ENCODE measurements around the gene FAM3C.
"Not testable (repeated sequence)": the region's sequence is repeated elsewhere in the genome, so short reads cannot be mapped to it uniquely, and the experiment has no call there.

FAM3C gene

DNA sequence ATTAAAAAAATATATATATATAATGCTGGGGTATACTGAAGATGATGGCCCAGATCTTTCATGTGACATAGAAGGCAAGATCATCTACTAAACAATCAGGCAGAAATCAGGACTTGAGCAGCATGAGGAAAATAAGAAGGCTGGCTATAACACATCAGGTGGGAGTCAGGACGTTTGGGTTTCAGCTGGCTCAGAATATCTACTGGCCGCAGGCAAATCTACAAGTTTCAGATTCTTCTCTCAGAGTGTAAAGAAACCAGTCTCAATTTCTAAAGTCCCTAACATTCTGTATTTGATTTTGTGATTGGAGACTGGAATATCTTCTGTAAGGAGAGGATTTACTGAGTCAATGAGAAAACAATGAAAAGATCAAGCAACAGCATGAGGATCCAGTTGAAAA lies 37.7 kb upstream of the FAM3C start:
- no peak overlapping the region for H3K4me3 ChIP-seq (ENCODE audit: low read depth, low read length)
- DNase-seq (ENCODE audit: low read depth), result no peak
- TF ChIP-seq, protein P1, sequence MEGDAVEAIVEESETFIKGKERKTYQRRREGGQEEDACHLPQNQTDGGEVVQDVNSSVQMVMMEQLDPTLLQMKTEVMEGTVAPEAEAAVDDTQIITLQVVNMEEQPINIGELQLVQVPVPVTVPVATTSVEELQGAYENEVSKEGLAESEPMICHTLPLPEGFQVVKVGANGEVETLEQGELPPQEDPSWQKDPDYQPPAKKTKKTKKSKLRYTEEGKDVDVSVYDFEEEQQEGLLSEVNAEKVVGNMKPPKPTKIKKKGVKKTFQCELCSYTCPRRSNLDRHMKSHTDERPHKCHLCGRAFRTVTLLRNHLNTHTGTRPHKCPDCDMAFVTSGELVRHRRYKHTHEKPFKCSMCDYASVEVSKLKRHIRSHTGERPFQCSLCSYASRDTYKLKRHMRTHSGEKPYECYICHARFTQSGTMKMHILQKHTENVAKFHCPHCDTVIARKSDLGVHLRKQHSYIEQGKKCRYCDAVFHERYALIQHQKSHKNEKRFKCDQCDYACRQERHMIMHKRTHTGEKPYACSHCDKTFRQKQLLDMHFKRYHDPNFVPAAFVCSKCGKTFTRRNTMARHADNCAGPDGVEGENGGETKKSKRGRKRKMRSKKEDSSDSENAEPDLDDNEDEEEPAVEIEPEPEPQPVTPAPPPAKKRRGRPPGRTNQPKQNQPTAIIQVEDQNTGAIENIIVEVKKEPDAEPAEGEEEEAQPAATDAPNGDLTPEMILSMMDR (IDR thresholded peaks at IDR 0.05; ENCODE audit: low read depth, low read length, missing control alignments), result no peak

DNA sequence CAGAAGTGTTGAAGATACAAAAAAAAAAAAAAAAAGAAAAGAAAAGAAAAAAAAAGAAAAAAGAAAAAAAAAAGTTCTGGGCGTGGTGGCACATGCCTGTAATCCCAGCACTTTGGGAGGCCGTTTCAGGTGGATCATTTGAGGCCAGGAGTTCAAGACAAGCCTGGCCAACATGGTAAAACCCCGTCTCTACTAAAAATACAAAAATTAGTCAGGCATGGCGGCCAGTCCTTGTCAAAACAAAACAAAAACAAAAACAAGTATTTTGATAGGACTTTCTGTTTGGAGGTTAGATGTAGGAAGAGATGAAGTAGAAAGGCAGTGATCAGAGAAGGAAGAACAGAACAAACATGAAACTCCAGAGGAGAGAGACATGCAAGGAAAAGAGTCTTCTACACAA lies 36.4 kb upstream of the FAM3C start:
- not testable (repeated sequence) for H3K4me3 ChIP-seq (ENCODE audit: low read depth, low read length); DNase-seq (ENCODE audit: low read depth)

DNA sequence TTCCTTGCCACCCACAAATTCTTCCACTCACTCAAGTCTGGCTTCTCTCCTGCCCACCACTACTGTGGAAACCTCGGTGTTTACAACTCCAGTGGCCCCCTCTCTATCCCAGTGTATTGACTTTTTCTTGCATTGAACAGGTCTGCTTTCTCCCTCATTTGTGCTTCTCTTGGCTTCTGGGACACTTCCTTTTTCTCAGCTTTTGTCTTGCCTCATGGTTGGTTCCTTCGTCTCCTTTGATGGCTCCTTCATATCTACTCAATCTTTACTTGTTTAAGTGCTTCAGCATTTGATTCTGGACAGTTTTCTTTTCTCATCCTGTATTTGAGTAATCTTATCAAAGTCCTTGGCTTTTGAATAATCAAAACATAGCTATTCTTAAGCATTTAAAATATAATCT lies 35.9 kb upstream of the FAM3C start:
- TF ChIP-seq, protein P1 (IDR thresholded peaks at IDR 0.05; ENCODE audit: low read depth, low read length, missing control alignments), result no peak
- no peak for DNase-seq (ENCODE audit: low read depth)
- no peak overlapping the region for H3K4me3 ChIP-seq (ENCODE audit: low read depth, low read length)

DNA sequence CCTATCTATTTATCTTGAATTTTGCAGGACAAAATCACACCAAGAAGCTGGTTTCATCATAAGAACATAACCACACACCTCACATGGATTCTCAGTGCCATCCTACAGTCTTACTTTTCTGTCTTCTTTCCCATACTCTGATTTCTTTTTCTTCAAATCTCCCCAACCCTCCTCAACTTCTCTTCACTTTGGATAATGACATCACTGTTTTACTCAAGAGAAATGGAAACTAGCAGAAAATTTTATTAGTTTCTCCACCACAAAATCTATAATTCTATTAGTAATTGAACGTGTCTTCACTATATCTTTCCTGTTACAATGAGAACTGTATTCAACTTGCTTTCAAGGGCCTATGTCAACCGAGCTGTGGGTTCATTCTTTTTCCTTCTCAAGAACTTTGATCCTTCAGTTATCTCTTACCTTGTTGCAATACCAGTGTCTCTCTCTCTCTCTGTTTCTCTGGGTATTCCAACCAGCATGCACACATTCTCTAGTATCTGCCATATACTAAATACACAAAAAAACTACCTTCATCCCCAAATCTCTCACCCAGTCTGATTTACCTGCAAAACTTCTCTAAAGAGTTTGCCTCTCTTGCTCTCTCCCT lies 35.4 kb upstream of the FAM3C start:
- no peak overlapping the region for H3K4me3 ChIP-seq (ENCODE audit: low read depth, low read length)
- DNase-seq (ENCODE audit: low read depth), result no peak
- TF ChIP-seq, protein P1 (IDR thresholded peaks at IDR 0.05; ENCODE audit: low read depth, low read length, missing control alignments), result no peak

DNA sequence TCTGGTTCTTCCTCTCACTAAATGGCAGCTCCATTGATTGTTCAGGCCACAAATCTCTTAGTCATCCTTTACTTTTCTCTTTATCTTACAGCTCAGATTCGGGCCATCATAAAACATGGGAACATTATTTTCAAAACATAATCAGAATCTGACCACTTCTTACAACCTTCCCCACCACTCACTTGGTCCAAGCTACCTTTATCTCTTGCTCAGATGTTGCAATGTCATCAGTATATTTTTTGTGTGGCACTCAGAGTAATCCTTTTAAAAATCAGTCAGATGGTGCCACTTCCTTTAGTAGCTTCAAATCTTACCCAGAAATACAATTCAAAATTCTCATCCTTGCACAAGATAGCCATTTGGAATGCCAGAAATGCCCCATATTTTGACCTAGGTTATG lies 34.5 kb upstream of the FAM3C start:
- no peak for DNase-seq (ENCODE audit: low read depth)
- TF ChIP-seq, protein P1 (IDR thresholded peaks at IDR 0.05; ENCODE audit: low read depth, low read length, missing control alignments), result no peak
- no peak overlapping the region for H3K4me3 ChIP-seq (ENCODE audit: low read depth, low read length)

DNA sequence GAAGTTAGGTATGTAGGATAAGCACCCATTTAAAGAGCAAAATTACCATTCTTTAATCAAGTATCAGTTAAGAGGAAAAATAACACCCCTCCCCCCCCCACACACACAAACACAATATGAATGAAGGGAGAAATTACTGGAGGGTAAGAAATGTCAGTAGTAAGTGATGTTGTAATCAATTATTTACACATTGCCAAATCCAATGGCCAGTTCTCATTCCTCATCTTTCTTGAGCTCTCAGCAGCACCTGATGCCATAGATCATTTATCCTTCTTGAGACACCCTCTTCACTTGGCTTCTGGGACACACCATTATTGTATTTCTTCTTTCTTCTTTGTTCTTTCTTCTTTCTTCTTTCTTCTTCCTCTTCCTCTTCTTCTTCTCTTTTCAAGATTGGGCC lies 33.7 kb upstream of the FAM3C start:
- TF ChIP-seq, protein P1 (IDR thresholded peaks at IDR 0.05; ENCODE audit: low read depth, low read length, missing control alignments), result no peak
- DNase-seq (ENCODE audit: low read depth), result no peak
- no peak overlapping the region for H3K4me3 ChIP-seq (ENCODE audit: low read depth, low read length)

DNA sequence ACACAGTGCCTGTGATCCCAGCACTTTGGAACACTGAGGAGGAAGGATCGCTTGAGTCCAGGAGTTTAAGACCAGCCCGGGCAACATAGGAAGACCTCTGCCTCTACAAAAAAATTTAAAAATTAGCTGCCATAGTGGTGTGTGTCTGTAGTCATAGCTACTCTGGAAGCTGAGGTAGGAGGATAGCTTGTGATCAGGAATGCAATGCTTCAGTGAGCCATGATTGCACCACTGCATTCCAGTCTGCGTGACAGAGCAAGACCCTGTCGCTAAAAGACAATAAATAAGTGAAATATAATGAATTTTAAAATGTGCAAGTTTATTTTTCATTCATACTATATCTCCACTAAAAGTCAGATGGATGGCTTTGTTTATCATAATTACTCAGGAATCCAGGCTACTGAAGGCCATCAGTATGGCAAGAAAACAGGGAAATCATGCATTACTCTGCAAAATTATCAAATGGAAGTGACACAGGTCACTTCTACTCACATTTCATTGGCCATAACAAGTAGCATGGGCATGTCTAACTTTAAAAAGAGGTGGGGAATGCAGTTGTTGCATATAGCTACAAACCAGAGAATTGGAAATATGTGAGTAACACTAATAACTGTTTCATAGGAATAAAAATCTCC lies 32.9 kb upstream of the FAM3C start:
- TF ChIP-seq, protein P1 (IDR thresholded peaks at IDR 0.05; ENCODE audit: low read depth, low read length, missing control alignments), result no peak
- no peak overlapping the region for H3K4me3 ChIP-seq (ENCODE audit: low read depth, low read length)
- DNase-seq (ENCODE audit: low read depth), result no peak

DNA sequence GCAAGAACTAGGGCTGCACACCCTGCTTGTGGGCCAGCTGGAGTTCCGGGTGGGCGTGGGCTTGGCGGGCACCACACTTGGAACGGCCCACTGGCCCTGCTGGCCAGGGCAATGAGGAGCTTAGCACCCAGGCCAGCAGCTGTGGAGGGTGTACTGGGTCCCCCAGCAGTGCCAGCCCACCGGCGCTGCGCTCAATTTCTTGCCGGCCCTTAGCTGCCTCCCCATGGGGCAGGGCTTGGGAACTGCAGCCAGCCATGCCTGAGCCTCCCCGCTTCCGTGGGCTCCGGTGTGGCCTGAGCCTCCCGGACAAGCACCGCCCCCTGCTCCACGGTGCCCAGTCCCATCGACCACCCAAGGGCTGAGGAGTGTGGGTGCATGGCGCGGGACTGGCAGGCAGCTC lies 25.6 kb upstream of the FAM3C start:
- not testable (repeated sequence) for H3K4me3 ChIP-seq (ENCODE audit: low read depth, low read length); DNase-seq (ENCODE audit: low read depth)

Measured in GM12864 (cell line).